GM12801 (cell line): ENCODE measurements around the gene NHEJ1.

Source experiments
- CTCF ChIP-seq: IDR thresholded peaks from one replicate; pipeline ENCODE4 v1.5.1; 2011; ENCODE audit warnings: control low read depth; ENCODE audit not compliant: insufficient read length; ENCODE audit errors: extremely low read depth

NHEJ1 gene

GRCh38 chr2:219112651-219113338, 47.8 kb downstream of the NHEJ1 start:
- TF ChIP-seq CTCF = no peak

- TF ChIP-seq CTCF = no peak
Measured at GRCh38 chr2:219112062-219112406, 48.6 kb downstream of the NHEJ1 start.

DNA sequence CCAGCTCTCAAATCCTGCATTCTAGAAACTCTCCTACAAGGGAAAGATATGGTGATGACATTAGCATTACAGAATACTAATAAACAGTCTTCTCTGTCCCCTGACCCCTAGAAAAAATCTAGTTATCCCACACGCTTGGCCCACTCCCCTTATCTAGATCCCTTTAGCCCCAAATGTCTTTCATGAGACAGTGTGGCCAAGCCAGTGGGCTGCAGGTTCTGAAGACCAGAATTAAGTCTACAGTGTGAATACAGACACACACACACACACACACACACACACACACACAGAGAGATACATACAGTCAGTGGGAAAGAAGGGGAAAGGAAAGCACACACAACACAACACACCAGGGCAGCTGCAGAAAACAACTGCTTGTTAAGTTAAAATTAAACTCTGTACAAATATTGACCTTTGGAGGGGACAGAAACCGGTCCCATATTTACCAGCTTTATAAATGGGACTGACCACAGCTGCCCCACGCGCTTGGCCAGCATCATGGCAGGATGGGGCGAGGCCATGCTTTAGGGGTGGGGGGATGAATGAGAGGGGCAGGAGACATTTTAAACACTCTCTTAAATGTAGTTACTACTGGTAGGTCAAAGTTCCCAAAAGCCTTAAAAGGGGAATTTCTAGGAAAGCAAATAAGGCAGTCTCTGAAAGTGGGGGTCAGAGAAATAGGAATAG, 49.1 kb downstream of the NHEJ1 start:
- no peak for TF ChIP-seq CTCF

- TF ChIP-seq CTCF = no peak
Measured at GRCh38 chr2:219109471-219109870, 51.1 kb downstream of the NHEJ1 start.

GRCh38 chr2:219107758-219108157, 52.9 kb downstream of the NHEJ1 start:
- TF ChIP-seq CTCF = no peak

DNA sequence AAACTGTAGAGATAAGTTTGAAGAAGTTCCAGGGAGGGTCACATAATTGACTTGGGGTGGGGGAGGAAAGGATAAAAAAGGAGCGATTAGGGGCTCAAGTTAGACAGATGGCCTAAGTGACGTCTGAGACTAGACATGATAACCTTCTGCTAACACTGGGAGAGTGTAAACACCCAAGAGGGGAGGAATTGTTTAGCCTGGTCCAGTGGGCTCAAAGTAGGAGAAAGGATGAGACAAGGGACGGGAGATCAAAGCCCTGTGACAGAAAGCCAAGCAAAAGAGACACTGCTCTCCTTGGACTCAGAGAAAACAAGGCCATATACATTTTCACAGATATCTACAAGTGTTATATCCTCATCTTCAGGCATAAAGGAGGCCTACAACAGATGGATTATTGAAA, 54.4 kb downstream of the NHEJ1 start:
- TF ChIP-seq CTCF = no peak

- no peak for TF ChIP-seq CTCF
Measured at GRCh38 chr2:219104107-219105035, 56.2 kb downstream of the NHEJ1 start.
